Subcutaneous adipose tissue (tissue), 4 donors: ENCODE results near the gene GDPD3. TPM values are rescaled to one million over a fixed set of nuclear protein-coding genes. Genes with fewer than 3 reads are reported as not detected.

Experiments
- total RNA-seq, 4 donors: library from RNA; depleted of rRNA; stranded (reverse); fragments of >200 nt; gene quantifications; one replicate each; pipeline ENCODE4 v1.1.0, GENCODE V29; 2016
- TF ChIP-seq, protein P1 (sequence below): fragments of 450-650 bp; IDR thresholded peaks from one replicate; pipeline ENCODE4 v1.5.1; 2016; ENCODE audit warnings: low read depth, mild to moderate bottlenecking, control low read depth, antibody characterized with exemption, moderate library complexity

GDPD3 gene
- total RNA-seq, 4 donors from 2014 or later = 2.5 to 3.6 (median 2.8) TPM

- TF ChIP-seq, protein P1, sequence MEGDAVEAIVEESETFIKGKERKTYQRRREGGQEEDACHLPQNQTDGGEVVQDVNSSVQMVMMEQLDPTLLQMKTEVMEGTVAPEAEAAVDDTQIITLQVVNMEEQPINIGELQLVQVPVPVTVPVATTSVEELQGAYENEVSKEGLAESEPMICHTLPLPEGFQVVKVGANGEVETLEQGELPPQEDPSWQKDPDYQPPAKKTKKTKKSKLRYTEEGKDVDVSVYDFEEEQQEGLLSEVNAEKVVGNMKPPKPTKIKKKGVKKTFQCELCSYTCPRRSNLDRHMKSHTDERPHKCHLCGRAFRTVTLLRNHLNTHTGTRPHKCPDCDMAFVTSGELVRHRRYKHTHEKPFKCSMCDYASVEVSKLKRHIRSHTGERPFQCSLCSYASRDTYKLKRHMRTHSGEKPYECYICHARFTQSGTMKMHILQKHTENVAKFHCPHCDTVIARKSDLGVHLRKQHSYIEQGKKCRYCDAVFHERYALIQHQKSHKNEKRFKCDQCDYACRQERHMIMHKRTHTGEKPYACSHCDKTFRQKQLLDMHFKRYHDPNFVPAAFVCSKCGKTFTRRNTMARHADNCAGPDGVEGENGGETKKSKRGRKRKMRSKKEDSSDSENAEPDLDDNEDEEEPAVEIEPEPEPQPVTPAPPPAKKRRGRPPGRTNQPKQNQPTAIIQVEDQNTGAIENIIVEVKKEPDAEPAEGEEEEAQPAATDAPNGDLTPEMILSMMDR = no peak
Observed at GRCh38 chr16:30121741-30122571, 8.6 kb upstream of the GDPD3 start.

DNA sequence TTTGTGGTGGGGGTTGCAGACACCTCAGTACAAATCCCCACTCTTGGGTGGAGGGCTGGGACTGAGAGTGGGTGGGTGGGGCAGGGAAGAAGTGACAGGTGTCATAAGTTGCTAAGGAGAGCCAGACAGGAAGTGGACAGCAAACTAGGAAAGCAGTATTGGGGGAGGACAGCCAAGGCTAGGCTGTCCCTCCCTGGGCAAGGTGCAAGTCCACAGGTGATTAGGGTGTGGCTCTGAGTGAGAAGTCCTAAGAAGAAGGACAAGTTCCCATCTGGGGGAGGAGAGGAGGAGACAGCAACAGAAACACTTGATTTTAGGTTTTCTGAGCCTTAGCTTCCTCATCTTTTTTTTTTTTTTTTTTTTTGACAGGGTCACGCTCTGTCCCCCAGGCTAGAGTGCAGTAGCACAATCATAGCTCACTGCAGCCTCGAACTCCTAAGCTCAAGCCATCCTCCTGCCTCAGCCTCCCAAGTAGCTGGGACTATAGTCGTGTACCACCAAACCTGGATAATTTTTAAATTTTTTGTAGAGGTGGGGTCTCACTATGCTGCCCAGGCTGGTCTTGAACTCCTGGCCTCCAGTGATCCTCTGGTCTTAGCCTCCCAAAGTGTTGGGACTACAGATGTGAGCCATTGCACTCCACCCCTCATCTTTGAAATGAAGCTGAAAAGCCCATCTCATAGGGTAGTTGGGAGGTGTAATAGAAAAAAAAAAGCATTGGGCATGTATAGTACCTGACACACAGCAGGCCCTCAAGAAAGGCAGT, 7.2 kb upstream of the GDPD3 start:
- TF ChIP-seq, protein P1 = no peak

DNA sequence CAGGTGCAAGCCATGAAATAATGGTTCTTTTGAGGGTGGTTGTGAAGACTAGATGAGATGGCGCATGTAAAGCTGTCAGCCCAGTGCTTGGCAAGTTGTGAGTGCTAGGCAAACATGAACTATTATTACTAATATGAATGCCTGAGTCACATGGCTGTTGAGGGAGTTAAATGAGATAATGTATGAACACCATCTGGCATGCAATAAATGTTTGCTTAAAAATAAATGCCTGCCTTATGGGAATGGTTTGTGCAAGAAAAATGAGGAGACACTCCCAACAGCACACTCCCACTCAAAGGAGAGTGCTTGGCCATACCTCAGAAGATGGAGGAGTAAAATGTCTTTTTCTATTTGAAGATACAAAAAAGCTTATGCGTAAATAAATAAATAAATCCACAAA, 6.1 kb upstream of the GDPD3 start:
- TF ChIP-seq, protein P1 = no peak

- TF ChIP-seq, protein P1 = no peak
Observed at GRCh38 chr16:30117768-30118167, 4.4 kb upstream of the GDPD3 start.

DNA sequence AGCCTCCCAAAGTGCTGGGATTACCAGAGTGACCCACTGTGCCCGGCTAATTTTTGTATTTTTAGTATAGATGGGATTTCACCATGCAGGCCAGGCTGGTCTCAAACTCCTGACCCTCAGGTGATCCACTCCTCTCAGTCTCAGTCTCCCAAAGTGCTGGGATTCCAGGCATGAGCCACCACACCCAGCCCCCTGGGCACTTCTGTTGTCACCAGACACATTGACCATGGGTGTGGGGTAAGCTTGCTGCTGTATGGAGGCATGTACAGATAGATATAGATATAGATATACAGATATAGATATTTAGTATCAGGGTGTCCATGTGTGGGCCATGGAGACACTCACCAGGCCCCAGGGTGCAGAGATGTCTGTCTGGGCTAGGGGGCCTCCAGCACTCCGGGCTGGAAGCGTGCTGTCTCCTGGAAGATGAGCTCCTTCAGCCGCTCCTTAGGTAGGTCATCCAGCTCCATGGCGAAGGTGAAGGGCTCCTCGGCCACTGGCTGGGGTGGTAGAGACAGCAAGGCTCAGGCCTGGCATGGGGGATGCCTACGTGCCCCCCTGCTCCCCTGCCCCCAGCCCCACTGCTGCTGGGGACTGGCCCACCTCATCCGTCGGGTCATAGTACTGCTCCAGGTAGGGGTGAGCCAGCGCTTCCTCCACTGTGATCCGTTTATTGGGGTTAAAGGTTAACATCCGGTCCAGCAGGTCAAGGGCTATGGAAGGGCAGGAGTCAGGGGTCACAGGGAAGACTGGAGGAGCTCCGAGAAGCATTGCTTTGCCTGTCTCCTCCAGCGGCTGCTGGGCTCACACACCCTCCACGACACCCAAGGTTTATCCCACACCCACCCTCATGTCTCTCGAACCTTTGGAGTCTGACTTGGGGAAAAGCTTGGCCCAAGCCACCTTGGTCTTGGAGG, 3.2 kb upstream of the GDPD3 start:
- TF ChIP-seq, protein P1 = no peak

DNA sequence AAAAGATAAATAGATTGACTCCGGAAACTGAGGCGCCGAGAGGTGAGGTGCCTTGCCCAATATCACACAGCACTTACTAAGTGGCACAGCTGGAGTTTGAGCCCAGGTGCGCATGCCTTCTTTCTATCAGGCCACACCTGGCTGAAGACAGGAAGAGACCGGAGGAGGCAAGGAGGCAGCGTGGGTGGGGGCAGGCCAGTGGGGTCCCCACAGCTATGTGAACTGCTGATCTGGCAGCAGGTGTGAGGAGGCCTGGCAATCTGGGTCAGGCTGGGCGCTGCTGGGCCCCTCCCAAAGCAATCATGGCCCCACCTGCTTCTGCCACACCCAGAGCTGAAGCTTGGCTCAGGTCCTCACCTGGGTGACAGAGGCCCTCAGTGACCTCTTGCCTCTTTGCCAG, 1.9 kb upstream of the GDPD3 start:
- TF ChIP-seq, protein P1 = no peak
